HG03066 (cell line): ENCODE measurements around the gene RNU2-63P.
"Not testable (repeated sequence)": the region's sequence is repeated elsewhere in the genome, so short reads cannot be mapped to it uniquely, and the experiment has no call there.

Experiments
- ATAC-seq: cut with Tn5 transposase; IDR thresholded peaks from one replicate; pipeline ENCODE4 v1.9.1; 2021; ENCODE audit warnings: low read depth; ENCODE audit not compliant: unreplicated experiment

Gene RNU2-63P

DNA sequence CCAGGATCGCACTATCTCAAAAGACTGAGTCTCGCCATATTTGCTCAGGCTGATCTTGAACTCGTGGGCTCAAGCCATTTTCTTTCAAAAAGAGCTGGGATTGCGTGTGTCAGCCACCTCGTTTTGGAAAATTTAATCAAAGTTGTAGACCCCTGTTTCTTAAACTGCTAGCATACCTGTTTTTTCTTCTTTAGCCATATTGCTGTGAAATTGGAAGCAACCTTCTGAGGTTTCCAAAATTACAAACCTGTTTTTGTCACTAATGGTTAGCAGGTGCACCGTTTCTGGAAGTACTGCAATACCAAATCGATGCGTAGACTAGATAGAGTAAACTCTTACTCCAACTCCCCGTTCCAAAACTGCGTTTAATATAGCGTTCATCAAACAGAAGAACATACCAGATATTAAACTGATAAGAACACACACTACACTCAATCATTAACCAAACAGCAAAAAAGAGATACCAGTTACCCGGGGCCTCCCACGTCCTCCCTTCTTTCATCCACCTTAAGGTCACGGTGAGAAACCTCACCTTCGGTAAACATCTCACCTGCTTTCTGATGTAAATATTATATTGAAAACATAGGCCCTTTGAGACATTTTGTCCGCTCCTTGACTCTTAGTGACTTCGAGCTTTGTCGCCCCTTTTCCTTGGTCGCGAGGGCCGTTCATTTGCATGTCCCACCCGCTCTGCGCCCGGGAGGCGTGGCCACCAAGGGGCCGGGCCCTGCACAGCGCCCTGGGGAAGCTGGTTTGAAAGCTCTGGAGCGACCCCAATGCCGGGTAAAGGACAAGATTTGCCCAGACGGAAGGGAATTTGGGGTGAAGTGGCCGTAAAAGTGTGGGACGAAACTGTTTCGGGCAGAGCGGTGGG lies at the start of gene RNU2-63P:
Gene RNU2-63P, minus strand, starts transcription at position 462 of the 874 bp plus-strand sequence.
- ATAC-seq = peak; percentile 71

DNA sequence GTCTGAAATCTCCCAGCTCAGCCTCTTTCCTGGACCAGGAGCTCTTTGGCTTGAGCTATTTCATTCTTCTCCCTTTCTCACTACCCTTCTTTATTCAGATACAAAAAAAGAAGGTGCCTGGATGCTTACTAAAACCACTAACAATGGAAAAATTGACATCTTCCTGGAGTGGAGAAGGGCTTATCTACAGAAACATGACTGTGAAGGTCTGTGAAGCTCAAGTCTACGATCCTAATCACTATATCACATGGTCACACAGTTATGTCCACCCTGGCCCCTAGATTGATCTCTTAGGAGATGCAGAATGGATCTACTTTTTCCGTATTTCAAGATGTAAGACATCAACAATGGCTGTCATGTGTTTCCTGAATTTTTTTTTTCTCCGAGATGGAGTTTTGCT lies 44.9 kb upstream of the RNU2-63P start:
- ATAC-seq = no peak

DNA sequence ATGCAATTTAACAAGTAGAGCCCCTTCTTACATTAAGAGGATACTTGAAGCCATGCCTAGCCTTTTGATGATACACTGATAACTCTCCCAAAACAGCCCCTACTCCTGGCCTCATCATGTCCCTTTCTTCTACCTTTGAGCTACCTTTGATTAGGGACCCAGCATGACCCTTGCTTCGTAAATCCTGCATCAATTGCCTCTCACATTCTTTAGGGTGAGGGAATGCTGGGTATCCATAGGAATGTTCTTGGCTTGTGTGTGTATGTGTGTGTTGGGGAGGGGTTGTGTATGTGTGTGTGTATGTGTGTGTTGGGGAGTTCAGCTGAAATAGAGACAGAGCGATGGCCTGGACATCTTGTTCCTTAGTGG lies 44.5 kb upstream of the RNU2-63P start:
- ATAC-seq = no peak

DNA sequence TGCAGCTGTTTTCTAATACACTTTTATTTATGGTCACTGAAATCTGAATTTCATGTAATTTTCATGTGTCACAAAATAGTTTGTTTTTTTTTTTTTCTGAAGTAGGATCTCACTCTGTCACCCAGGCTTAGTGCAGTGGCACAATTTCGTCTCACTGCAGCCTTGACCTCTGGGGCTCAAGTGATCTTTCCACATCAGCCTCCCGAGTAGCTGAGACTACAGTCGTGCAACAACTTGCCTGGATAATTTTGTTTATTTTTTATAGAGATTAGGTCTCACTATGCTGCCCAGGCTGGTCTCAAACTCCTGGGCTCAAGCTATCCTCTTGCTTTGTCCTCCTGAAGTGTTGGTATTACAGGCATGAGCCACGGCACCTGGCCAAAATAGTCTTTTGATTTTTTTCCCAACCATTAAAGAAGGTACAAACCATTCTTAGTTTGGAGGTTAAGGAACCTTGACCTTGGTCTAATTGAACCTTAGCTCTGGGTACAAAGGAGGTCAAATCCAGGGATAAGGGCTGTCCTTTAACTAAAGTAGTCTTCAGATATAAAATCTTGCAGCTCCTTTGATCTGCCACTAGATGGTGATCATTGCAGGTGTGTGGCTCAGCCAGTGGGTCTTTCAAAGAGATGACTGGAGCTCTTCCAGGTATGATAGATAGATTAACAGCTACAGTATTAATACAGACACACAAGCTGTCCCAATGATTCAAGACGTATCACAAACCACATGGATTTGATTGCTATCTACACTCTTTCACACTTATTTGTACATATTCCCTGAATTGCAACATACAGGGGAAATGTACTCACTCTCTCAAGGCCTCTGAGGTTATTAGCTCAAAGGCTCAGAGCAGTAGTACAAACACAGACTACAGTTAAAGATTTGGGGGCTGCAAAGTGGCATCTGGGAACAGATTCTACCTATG lies 43.9 kb upstream of the RNU2-63P start:
- no peak for ATAC-seq

DNA sequence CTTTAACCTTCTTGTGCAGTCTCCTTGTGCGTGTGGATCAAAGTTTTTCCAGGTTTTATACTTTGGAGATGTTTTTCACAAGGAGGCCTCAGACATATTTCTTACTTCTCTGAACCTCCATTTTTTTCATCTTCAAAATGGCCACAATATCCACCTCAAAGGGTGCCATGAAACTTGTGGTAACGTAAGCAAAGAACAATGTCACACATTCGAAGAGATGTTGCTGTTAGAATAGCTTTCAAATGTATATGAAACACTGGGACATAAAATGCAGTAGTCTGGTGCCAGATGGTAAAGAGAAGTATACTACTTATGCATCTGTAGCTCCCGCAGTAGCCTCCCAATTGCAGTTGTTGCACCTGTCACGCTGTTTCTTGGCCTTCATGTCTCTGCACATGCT lies 41.8 kb upstream of the RNU2-63P start:
- ATAC-seq = no peak

DNA sequence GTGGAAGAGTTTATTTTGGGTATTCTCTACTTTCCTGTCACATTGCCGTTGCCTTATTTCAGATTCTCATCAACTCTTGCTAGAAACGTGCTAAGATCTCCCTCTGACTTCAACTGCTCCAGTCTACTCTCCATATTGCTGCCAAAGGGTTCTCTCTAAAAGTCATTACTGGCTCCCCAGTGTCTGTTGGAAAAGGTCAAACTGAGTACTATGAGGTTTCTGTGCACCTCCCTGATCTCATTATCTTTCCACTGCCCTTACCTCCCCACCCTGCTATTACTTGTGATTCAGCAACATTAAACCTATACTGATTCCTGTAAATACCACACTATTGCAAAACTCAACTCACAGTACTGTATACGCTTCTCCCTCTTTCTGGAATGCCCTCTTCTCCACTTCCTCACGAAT lies 41.1 kb upstream of the RNU2-63P start:
- no peak for ATAC-seq

DNA sequence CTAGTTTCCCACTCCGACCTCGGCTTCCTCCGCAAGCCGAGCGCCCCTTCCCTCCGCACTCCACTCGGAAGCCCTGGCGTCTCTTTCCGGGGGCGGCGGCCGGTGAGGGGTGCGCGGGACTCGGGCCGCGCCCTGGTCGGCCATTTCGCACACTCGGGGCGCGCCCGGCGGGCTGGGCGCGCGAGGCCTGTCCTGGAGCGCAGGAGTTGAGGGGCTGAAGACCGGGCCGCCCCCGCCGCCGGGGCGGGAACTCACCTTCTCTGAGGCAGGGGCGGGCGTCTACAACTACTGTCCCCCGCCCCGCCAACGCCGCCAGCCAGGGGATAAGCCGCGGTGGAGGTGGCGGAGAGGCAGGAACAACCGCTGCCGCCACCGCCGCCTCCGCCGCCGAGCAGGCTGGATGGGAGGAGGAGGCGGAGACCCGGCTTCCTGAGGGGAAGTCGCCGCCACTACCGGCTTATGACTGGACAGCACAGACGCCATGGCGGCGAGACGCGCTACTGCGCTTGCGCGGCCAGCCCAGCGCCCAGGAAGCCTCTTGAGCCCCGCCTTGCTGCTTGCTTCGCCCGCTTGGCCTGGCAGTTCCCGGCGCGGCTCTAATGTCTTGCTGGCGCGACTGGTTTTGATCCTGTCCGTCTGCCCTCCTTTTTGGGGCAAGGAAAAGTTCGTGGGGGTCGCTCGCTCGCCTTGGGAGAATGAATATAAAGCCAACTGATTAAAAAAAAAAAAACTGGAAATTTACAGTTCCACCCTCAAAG lies 39.2 kb upstream of the RNU2-63P start, which contains the start of gene KRCC1:
Gene KRCC1, minus strand, starts transcription at position 413 of the 758 bp plus-strand sequence. CDS start 27,220 bp downstream, outside the sequence.
- ATAC-seq = peak; percentile 94

DNA sequence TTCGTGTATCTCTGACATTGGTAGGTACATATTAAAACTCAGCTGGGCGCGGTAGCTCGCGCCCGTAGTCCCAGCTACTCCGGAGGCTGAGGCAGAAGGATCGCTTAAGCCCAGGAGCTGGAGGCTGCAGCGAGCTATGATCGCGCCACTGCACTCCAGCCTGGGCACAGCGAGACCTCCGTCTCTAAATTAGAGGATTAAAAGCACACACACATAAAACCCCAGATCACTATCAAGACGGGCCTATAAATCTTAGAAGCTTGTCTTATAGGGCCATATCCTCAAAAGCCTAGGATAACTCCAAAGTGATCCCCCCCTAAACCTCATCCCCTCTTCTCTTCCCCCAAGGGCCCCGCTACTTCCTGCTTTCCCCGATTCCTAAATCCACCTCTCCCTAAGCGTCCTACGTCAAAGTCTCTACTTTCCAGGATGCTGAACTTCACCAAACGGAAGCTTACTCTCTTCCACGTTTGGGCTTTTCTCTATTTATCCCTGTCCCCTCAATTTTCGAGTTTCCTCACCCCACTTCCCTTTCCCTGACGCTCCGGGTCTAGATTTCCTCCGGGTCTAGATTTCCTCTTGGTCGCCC lies 38.5 kb upstream of the RNU2-63P start:
- ATAC-seq = no peak

DNA sequence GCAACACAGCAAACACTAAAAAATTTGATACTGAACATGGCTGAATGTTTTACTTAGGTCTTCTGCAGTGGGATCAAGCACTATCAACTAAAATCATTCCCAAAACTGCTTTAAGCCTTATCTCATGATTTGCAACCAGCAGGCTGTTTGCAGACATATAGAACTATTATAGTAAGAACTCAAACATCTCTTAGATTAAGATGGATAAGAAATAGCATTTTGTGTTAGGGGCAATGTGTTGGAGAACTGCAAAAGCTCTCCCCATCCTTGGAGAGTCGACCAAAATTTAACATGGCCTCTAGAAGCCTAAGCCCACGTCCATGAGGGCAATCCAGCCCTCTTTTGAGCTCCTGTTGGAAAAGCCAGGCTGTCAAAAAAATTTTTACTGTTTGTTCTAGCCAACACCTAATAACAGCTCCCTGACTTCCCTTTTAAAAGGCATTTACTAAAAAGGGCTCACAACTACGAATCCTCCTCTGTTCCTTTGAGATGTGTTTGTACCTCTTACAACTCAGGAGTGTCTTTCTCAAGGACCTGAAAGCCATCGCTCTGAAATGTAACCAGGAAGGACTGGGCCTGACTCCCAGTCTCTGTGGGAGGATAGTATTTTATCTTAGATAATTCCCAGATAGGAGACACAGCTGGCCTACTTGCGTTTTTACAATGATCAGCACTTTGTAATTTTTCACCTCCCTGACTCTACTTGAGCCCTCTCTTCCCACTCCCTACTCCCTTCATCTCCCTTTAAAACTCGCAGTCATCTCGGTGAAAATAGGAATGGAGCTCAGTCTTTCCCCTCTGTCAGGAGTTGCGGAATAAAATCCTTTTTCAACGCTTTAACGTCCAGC lies 37.8 kb upstream of the RNU2-63P start:
- no peak for ATAC-seq

DNA sequence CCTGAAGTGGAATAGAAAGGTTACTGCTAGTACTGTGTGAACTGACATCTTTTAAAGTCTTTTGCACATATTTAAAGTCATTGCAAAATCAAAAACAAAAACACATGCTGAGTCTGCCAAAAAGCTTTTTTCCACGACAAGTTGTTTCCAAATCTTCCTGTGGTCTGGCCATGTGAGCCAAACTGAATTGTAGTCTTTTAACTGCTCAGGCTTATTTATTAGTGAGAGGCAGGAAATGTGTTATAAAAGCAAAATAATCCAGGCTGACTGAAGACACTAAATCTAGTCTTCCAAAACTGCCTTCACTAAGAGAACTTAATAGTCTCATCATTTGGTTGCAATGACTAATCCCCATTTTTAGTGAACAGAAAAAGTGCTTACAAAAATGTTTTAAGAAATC lies 36.9 kb upstream of the RNU2-63P start:
- ATAC-seq = no peak

DNA sequence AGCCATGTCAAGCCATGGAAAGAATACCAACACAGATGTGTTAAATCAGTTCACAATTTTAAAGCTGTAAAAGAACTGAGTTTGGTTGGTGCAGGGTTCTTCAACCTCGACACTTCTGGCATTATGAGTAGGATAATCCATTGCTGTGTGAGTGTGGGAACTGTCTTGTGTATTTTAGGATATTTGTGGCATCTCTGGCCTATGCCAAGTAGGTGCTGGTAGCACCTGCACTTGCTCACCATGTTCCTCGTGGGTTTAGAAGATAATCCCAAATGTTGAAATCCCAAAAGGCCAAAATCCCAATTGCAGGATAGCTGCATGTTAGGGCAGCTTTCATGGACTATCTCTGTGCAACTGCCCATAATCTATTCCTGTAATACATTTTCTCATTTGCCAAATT lies 35.4 kb upstream of the RNU2-63P start:
- no peak for ATAC-seq

DNA sequence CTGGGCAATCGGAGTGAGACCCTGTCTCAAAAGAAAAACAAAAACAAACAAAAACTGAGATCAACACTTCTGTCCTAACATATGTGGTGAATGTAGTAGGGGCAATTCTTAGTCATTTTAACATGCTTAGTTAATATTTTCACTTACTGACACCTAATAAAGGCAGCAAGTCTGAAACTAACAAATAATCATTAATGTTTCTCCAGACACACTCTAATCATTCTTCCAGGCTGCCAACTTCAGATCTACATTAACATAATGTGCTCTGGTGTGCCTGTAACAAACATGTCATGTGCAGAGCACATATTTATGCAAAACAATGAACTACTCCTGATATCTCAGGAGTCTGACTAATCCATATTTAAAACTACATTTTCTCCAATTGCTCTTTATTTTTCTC lies 33.3 kb upstream of the RNU2-63P start:
- ATAC-seq = no peak

DNA sequence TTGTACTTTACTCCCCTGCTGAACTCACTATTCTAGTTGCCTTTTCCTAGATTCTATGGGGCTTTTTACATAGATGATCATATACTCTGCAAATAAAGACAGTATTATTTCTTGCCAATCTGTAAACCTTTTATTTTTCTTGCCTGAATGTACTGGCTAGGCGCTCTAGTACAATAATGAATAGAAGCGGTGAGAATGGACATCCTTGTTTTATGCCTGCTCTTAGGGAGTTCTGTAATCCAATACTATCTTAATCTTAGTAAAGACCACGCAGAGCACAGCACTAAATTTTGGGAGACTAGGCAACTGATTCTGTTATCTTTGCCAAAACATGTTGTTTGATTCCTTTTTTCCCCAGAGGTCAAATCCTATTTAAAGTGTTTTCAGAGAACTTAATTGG lies 32.2 kb upstream of the RNU2-63P start:
- ATAC-seq = no peak

DNA sequence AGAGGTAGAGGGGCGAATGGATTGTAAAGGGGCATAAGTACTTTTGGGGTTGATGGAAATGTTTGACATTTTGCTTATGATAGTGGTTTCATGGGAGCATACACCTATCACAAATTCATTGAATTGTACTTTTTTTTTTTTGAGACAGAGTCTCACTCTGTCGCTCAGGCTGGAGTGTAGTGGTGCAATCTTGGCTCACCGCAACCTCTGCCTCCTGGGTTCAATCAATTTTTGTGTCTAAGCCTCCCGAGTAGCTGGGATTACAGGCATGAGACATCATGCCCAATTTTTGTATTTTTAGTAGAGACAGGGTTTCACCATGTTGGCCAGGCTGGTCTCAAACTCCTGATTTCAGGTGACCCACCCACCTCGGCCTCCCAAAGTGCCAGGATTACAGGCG lies 29.2 kb upstream of the RNU2-63P start:
- ATAC-seq = not testable (repeated sequence)

DNA sequence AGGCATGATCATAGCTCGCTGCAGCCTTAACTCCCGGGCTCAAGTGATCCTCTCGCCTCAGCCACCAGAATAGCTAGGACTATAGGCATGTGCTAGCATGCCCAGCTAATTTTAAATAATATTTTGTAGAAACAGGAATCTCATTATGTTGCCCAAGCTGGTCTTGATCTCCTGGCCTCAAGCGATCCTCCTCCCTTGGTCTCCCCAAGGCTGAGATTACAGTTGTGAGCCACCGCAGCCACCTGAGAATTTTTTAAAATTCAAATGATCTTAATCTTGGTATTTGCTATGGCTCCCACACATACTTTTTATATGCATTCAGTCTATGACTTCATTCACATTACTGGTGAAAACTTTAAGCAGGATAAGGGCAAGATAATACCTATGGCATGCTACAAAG lies 26.1 kb upstream of the RNU2-63P start:
- ATAC-seq = no peak

DNA sequence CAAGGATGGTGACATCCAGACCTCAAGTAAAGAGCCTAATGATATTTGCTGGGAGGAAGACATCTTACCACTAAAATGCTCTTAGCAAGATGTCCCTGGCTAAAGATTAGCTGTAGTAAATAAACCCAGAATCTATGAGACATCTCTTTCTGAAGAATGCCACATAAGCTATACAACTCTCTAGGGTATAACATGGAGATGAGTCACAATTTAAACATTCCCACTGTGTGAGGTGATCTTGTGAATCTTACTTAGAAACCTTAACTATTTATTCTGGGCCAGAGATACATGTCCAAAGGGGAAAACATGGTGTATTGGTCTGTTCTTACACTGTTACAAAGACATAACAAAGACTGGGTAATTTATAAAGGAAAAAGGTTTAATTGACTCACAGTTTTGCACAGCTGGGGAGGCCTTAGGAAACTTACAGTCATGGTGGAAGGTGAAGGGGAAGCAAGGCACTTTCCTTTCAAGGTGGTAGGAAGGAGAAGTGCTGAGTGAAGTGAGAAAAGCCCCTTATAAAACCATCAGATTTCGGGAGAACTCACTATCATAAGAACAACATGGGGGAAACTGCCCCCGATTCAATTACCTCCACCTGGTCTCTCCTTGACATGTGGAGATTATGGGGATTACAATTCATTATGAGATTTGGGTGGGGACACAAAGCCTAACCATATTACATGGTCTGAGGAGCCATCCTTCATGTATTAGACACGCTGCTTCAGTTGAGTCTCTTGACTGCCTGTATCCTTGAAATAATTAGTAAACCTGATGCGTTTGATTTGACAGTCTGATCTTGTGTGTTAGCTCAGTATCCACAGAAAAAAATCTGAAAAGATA lies 22.1 kb upstream of the RNU2-63P start:
- no peak for ATAC-seq

DNA sequence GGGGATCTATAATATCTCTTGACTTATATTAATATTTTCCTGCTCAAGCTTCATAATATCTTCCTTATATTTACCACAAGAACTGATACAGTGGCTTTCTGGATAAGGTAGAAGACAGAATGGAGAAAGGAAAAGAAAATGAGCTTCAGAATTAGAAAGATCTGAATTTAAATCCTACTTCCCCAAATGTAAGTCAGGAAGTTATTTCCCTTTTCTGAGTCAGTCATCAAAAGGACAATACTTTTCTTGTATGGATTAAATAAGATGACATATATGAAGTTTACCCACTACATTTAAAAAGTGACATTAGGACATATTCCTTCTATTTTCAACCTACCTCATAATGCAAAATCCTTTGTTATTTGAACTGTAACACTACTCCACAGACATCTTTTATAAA lies 20.3 kb upstream of the RNU2-63P start:
- ATAC-seq = no peak

DNA sequence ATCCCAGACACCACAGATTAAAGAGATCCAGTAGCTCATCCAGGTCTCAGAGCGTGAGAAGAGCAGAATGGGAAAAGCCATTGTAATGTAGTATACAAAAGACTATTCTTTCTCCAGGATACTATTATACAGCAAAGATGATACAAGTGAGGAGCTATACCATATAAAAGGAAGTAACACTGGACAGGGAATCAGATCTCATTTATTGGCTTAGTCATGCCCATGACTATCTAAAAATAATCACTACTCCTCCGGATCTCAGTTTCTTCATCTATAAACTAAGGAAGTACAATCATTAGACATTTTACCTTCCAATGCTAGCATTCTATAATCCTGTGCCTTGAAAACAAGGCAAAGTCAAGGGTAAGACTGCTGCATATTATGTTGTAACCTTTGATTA lies 19.8 kb upstream of the RNU2-63P start:
- ATAC-seq = no peak
